Osteoblast (primary cell): ENCODE results near the gene KCNQ4. TPM values are rescaled to one million over a fixed set of nuclear protein-coding genes. Genes with fewer than 3 reads are reported as not detected.

ENCODE experiments used
- DNase-seq: peaks from one replicate; pipeline ENCODE4 v3.0.0; 2011; ENCODE audit warnings: low spot score, mixed read lengths; ENCODE audit not compliant: insufficient read length; ENCODE audit errors: missing footprints
- H2AFZ ChIP-seq: 2 replicates; pipeline ENCODE4 v1.6.0; 2011; ENCODE audit warnings: mild to moderate bottlenecking, low read length
- H3K27ac ChIP-seq: 2 replicates; pipeline ENCODE4 v1.5.1; 2011; ENCODE audit warnings: mild to moderate bottlenecking, low read depth, low read length, moderate library complexity
- H3K27me3 ChIP-seq: 2 replicates; pipeline ENCODE4 v1.6.0; 2012; ENCODE audit warnings: mild to moderate bottlenecking, control low read depth, inconsistent platforms, low read length, moderate library complexity; ENCODE audit not compliant: insufficient read depth
- H3K36me3 ChIP-seq: 2 replicates; pipeline ENCODE4 v1.5.1; 2011; ENCODE audit warnings: mild to moderate bottlenecking, low read length, control low read depth, moderate library complexity; ENCODE audit not compliant: insufficient read depth
- H3K4me1 ChIP-seq: 2 replicates; pipeline ENCODE4 v1.5.1; 2011; ENCODE audit warnings: mild to moderate bottlenecking, low read length, control low read depth, moderate library complexity; ENCODE audit not compliant: insufficient read depth
- H3K4me2 ChIP-seq: 2 replicates; pipeline ENCODE4 v1.6.0; 2011; ENCODE audit warnings: mild to moderate bottlenecking, low read length; ENCODE audit not compliant: insufficient read depth
- H3K4me3 ChIP-seq: fragments of 200-600 bp; sonication (generic); 3 replicates; pipeline ENCODE4 v1.5.1; 2012; ENCODE audit warnings: mild to moderate bottlenecking, low read length, inconsistent platforms; ENCODE audit not compliant: insufficient read depth
- H3K79me2 ChIP-seq: 2 replicates; pipeline ENCODE4 v1.6.0; 2012; ENCODE audit warnings: mild to moderate bottlenecking, low read length, control low read depth, inconsistent platforms; ENCODE audit not compliant: insufficient read depth
- H3K9me3 ChIP-seq: 2 replicates; pipeline ENCODE4 v1.5.1; 2011; ENCODE audit warnings: low read depth, low read length, control low read depth
- H4K20me1 ChIP-seq: 2 replicates; pipeline ENCODE4 v1.6.0; 2012; ENCODE audit warnings: mild to moderate bottlenecking, low read length, control low read depth; ENCODE audit not compliant: insufficient read depth
- total RNA-seq: library from RNA; depleted of rRNA; stranded (reverse); fragments of >200 nt; gene quantifications from 2 replicates; pipeline ENCODE4 v1.2.3, GENCODE V29; 2012
- TF ChIP-seq, protein P1 (sequence below): IDR thresholded peaks from 2 replicates; pipeline ENCODE4 v1.5.1; 2011; ENCODE audit warnings: mild to moderate bottlenecking, low read depth, low read length, moderate library complexity; ENCODE audit errors: extremely low read depth

The KCNQ4 gene
- total RNA-seq, 1 donor = not detected

DNA sequence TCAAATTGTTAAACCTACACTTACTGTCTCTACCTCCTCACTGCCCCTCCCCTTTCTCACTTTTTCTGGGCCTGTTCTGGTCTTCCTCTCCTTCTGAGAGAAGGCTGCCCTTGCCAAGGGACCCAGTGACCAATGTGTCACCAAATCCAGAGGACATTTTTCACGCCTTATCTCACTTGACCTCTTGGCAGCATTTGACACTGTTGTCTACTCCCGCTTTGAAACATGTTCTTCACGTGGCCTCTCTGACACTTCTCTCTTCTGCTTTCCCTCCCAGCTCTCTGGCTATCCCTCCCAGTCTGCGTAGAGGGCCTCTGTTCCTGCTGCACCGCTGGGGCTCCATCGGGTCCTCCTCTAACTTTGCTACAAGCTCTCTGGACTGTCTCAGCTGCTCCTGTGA lies 25.3 kb downstream of the KCNQ4 start:
- Histone ChIP-seq H4K20me1 (no peaks in the 10 kb centered on the region), H3K4me2 (peak overlapping the region; percentile 59), H3K27ac (no peak overlapping the region), H3K36me3 (no peaks in the 10 kb centered on the region), H3K27me3 (no peaks in the 10 kb centered on the region), H3K9me3 (no peaks in the 10 kb centered on the region), H3K4me1 (peaks cover 27% of the 10 kb centered on the region), H3K79me2 (no peaks in the 10 kb centered on the region), H2AFZ (no peak overlapping the region), H3K4me3 (no peak overlapping the region)
- DNase-seq = no peak
- TF ChIP-seq, protein P1, sequence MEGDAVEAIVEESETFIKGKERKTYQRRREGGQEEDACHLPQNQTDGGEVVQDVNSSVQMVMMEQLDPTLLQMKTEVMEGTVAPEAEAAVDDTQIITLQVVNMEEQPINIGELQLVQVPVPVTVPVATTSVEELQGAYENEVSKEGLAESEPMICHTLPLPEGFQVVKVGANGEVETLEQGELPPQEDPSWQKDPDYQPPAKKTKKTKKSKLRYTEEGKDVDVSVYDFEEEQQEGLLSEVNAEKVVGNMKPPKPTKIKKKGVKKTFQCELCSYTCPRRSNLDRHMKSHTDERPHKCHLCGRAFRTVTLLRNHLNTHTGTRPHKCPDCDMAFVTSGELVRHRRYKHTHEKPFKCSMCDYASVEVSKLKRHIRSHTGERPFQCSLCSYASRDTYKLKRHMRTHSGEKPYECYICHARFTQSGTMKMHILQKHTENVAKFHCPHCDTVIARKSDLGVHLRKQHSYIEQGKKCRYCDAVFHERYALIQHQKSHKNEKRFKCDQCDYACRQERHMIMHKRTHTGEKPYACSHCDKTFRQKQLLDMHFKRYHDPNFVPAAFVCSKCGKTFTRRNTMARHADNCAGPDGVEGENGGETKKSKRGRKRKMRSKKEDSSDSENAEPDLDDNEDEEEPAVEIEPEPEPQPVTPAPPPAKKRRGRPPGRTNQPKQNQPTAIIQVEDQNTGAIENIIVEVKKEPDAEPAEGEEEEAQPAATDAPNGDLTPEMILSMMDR = no peak

DNA sequence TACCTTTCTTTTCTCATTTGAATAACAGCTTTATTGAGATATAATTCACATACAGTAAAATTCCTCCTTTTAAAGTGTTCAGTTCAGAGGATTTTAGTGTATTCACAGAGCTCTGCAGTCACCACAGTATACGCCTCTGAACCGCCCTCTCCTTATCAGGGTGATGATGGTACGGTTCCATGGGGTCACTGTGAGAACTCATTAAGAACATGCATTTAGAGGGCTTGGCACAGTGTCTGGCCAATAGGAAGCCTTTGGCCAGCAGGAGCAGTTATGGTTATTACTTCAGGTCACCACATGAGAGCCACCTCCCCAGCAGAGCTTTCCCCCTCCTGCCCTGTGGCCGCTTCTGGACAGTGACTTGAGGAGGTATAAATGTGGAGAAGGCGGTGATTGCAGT lies 27.3 kb downstream of the KCNQ4 start:
- Histone ChIP-seq H3K9me3 (no peaks in the 10 kb centered on the region), H4K20me1 (no peaks in the 10 kb centered on the region), H2AFZ (no peak overlapping the region), H3K36me3 (no peaks in the 10 kb centered on the region), H3K4me2 (no peak overlapping the region), H3K27ac (no peak overlapping the region), H3K4me1 (peaks cover 27% of the 10 kb centered on the region), H3K4me3 (no peak overlapping the region), H3K27me3 (no peaks in the 10 kb centered on the region), H3K79me2 (no peaks in the 10 kb centered on the region)
- TF ChIP-seq, protein P1 = no peak
- DNase-seq = no peak

GRCh38 chr1:40815420-40815819 lies 31.8 kb downstream of the KCNQ4 start:
- no peak overlapping the region for H3K4me3 ChIP-seq
- no peaks in the 10 kb centered on the region for H3K9me3 ChIP-seq
- no peak overlapping the region for H3K4me2 ChIP-seq
- no peaks in the 10 kb centered on the region for H3K79me2 ChIP-seq
- H3K36me3 ChIP-seq = no peaks in the 10 kb centered on the region
- no peaks in the 10 kb centered on the region for H4K20me1 ChIP-seq
- H3K27me3 ChIP-seq = peaks cover 16% of the 10 kb centered on the region
- H3K4me1 ChIP-seq = no peaks in the 10 kb centered on the region
- TF ChIP-seq, protein P1 = no peak
- H3K27ac ChIP-seq = no peak overlapping the region
- DNase-seq = no peak
- no peak overlapping the region for H2AFZ ChIP-seq

- Histone ChIP-seq H3K36me3 (no peaks in the 10 kb centered on the region), H3K4me1 (no peaks in the 10 kb centered on the region), H4K20me1 (no peaks in the 10 kb centered on the region), H3K27me3 (peaks cover 16% of the 10 kb centered on the region), H2AFZ (no peak overlapping the region), H3K9me3 (no peaks in the 10 kb centered on the region), H3K4me3 (peak overlapping the region; percentile 65), H3K4me2 (peak overlapping the region; percentile 65), H3K27ac (no peak overlapping the region), H3K79me2 (no peaks in the 10 kb centered on the region)
- TF ChIP-seq, protein P1 = no peak
- no peak for DNase-seq
Measured at GRCh38 chr1:40817791-40818263, 34.2 kb downstream of the KCNQ4 start.
